HG02970 (cell line): ENCODE results near the gene PLPPR2.
"Not testable (repeated sequence)": the region's sequence is repeated elsewhere in the genome, so short reads cannot be mapped to it uniquely, and the experiment has no call there.

ENCODE experiments used
- ATAC-seq: cut with Tn5 transposase; IDR thresholded peaks from one replicate; pipeline ENCODE4 v1.9.1; 2021; ENCODE audit warnings: mild to moderate bottlenecking, moderate library complexity, moderate number of reproducible peaks; ENCODE audit not compliant: unreplicated experiment, low FRiP score

PLPPR2 gene

DNA sequence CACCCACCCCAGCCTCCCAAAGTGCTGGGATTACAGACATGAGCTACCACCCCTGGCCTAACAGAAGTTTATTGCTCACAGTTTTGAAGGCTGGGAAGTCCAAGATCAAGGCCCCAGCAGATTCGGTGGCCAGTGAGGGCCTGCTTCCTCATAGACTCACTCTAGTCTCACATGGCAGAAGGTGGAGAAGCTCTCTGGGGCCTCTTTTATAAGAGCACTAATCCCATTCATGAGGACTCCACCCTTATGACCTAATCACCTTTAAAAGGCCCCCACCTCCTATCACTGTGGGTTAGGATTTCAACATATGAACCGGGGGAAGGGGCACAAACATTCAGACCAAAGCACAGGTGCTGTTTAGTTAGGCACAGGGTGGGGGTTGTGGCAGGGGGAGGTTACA, 12.3 kb downstream of the PLPPR2 start:
- no peak for ATAC-seq

DNA sequence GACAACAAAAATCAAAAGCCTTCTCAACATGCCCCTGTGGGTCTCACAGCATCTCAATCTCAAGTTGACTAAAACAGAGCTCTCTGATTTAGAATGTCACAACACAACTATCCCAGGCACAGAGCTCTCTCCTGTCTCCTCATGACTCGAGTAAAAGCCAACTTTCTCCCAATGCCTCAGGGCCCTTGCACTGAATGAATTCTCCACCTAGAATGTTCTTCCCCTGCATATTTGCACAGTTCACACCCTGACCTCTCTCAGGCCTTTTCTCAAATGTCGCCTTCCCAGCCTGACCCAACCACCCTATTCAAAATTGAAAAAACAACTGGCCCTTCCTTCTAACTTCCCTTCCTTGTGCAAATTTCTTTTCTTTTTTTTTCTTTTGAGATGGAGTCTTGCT, 15.5 kb downstream of the PLPPR2 start:
- no peak for ATAC-seq

DNA sequence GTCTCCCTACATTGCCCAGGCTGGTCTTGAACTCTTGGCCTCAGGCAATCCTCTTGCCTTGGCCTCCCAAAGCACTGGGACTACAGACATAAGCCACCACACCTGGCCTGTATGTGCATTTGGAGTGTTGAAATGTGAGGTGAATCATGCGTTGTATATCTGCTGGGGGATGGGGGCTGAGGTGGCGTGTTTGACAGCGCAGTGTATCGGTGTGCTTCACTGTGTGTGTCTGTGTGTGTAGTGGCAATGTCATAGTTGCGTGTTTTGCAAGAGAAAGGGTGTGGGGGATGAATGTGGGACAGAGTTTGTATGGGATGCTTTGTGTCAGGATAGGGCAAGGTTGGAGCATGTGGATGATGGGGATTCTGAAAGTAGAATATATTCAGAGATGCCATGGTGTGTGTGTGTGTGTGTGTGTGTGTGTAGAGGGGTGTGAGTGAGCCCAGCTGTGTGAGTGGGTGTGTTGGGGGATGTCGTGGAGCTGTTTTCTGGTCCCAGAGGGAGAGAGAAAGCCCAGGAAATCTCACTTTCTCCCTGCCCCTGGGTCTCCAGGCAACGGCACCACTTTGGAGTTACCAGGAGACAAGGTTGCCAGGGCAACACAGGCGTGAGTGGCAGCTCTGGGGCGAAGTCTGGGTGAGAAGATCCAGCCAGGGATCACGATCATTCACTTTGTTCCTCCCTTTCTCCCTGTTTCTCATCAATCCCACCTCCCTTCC, 18.1 kb downstream of the PLPPR2 start:
- no peak for ATAC-seq

DNA sequence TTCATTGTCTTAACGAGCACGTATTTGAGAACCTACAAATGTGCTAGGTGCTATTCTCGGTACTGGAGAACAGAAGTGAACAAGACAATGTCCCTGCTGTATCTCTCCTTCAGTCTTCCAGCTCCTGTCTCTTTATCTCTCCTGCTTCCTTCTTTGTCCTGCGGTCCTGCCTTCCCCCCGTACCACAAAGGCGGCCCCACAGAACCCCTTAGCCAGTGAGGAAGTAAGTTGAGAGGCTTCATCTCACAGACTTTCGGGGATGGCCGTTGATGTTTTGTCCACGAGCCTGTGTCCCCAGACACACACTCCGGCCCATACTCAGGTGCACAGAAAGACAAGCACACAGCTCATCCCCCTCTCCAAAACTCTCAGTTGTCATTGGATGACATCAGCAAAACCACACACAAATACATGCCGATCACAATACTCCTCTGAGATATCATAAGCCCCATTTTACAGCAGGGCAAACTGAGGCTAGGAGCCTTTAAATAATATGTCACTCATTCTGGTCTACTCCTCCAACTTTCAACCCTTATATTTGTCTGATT, 18.7 kb downstream of the PLPPR2 start:
- no peak for ATAC-seq

DNA sequence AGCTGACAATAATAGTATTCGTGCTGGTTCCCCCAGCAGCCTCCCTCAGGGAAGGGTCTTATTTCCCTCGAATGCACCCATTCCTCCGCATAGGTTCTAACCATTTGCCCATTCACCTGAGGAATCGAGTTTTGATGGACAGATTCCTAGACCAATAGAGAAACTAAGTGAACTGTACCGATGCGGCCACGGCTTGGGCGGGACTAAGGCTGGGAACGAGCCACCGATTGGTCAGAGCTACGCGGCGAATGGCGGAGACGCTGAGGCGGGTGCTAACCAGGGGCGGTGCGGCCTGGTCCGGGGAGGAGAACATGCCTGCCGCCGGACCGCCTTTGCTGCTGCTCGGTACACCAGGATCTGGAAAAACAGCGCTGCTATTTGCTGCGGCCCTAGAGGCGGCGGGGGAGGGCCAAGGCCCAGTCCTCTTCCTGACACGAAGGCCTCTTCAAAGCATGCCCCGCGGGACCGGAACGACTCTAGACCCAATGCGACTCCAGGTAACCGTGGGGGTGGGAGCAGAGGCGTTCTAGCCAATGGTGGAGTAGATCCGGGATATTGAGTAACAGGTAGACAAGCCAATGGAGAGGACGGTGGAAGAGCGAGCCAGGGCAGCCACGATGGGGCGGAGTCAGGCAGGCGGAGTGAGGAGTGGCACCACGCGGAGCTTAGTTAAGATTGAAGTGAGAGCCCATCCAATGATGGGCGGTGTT, 19.4 kb downstream of the PLPPR2 start, which contains the start of gene SWSAP1:
SWSAP1 (plus strand) TSS at position 234 of the 710 bp plus-strand sequence; CDS start at position 249, 15 bp downstream.
- peak; percentile 87 for ATAC-seq

DNA sequence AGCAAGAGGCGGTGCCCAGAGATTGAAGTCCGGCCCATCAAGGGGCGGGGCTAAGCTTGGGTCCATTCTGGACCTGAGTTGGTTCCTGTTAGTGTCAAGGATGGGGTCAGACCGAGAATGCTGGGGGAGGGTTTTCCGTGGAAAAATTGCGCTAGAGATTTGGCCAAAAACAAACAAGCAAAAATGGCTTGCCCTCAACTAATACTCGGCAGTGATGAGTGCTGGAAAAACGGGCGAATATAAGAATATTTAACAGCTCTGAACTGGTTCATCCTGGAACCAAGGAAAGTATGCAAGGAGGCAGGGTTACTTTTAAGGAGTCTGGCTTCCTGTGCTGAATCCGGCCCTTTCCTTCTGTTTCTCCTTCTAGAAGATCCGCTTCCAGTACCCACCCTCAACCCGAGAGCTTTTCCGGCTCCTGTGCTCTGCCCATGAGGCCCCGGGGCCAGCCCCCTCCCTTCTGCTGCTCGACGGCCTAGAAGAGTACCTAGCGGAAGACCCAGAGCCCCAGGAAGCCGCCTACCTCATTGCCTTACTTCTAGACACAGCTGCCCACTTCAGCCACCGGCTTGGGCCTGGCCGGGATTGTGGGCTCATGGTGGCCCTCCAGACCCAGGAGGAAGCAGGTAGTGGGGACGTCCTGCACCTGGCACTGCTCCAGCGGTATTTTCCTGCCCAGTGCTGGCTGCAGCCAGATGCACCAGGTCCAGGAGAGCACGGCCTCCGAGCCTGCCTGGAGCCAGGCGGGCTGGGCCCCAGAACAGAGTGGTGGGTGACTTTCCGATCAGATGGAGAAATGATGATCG, 20.1 kb downstream of the PLPPR2 start:
- no peak for ATAC-seq

DNA sequence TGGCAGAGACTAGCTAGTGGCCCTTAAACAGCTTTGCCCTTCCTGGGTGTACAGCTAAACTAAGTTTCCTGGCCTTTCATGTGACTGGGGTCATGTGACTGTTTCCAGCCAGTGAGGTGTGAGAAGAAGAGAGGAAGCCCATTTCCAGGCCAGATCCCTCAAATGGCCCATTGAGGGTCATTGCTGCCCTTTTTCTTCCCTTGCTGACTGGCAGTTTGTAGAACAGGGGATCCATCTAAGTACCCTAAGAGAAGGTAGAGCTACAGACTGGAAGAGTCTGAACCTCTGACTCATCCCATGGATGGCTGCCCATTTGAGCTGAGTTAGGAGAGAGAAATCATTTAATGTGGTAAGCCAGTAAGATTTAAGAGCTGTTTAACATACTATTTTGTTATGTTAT, 22.0 kb downstream of the PLPPR2 start:
- no peak for ATAC-seq

DNA sequence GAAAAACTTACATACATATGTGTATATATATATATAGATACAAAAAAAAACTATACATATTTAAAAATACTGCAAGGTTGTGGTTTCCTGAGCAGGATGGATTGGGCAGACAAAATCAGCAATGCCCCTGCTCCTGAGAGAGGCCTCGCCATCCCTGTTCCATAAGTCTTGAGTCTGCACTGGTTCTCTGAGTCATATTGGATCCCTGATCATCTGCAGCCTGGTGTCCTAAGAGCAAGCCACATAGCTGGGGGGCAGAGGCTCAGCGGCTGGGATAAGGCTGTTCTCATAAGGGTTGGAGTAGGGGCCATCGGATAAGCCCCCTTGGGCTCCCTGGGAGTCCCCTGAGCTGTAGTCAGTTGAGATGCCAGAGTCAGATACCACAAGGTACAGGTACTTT, 22.5 kb downstream of the PLPPR2 start:
- no peak for ATAC-seq

DNA sequence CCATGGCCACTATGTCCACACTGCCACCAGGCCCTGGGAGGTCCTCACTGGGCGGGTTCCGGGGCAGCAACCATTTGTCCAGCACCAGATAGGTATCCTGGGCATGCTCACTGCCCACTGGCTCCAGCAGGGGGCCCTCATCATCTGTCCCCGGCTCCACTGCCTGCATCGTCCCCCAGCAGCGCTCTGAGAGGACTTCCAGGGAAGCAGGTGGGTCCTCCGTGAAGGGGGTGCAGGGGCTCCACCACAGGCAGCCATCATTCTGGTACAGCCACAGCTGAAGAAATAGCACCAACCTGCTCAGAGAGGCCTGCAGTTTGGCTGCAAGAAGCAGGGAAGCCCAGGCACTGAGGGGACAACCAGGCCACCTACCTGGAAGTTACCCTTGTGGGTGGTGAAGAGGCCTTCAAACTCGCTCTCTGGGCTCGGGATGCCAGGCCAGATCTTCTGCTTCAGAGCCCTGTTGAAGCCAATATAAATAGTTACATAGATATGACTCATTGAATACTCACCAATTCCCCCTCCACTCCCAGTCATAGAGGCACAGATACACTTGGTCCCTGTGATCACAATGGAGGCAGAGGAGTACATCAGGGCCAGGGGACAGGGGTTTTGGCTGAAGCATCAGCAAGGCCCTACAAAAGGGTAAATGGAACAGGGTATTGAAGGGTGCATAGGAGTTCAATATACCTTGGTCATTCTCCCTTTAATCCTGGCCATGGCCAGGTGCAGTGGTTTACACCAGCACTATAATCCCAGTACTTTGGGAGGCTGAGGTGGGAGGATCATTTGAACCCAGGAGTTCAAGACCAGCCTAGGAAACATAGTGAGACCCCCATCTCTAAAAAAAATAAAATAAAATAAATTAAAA, 23.3 kb downstream of the PLPPR2 start:
- ATAC-seq: no peak

DNA sequence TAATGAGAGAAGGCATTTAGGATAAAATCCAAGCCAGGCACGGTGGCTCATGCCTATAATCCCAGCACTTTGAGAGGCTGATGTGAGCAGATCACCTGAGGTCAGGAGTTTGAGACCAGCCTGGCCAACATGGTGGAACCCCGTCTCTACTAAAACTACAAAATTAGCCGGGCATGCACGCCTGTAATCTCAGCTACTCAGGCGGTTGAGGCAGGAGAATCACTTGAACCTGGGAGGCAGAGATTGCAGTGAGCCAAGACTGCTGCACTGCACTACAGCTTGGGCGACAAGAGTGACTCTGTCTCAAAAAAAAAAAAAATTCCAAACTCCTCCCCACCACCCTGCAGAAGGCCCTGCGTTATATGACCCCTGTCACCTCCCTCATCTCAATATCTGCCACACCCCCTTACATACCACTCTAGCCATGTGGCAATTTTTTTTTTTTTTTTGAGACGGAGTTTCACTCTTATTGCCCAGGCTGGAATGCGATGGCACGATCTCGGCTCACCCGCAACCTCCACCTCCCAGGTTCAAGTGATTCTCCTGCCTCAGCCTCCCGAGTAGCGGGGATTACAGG, 24.1 kb downstream of the PLPPR2 start:
- ATAC-seq: not testable (repeated sequence)

DNA sequence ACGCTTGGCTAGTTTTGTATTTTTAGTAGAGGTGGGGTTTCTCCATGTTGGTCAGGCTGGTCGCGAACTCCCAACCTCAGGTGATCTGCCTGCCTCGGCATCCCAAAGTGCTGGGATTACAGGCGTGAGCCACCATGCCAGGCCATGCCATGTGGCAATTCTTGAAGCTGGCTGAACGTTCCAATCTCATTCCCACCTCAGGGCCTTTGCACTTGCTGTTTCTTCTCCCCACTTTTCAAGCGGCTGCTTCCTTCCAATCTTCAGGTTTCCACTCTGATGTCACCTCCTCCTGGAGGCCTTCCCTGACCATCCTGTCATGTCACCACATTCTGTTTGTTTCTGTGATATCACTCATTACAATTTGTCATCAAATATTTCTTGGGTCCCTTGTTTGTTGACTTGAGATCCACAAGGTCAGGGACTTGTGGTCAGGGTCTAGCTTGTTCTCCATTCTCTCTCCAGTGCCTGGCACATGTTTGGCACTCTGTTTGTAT, 24.7 kb downstream of the PLPPR2 start:
- no peak for ATAC-seq

DNA sequence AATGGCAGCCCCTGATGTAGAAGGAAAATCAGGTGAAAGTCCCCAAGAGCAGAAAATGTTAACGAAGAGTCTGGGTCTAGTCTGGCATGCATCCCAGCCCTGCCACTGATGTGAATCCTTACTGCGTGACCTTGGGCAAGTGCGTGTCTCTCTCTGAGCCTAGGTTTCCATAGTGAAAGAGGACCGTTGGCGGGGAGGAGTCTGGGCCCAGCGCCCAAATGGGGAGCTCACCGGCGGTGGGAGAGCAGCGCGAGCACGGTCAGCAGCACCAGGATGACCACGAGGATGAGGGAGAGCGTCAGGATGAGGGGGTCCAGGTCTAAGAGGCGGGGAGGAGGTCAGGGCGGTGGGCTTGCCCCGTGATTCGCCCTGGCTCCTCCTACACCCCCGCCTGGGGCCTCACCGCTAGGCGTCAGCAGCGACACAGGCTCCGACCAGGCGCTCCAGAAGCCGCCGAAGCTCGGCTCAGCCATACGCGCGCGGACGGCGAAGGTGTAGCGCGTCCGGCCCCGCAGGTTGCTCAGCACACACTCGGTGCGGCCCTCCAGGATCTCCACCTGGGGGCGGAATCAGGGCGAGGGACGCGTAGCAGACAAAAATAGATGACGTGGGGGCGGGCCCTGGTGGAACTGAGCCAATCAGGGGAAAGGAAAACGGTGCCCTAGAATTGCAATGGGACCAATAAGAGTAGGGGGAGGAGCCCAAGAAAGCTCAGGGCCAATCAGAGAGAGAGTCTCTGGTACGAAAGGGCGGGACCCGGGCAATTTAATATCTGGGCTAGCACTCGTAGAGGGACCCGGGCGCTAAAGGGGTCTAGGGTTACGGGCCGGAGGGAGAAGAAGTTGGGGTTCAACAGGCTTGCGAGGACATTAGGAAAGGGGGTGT, 25.7 kb downstream of the PLPPR2 start:
- ATAC-seq: peak; percentile 75

DNA sequence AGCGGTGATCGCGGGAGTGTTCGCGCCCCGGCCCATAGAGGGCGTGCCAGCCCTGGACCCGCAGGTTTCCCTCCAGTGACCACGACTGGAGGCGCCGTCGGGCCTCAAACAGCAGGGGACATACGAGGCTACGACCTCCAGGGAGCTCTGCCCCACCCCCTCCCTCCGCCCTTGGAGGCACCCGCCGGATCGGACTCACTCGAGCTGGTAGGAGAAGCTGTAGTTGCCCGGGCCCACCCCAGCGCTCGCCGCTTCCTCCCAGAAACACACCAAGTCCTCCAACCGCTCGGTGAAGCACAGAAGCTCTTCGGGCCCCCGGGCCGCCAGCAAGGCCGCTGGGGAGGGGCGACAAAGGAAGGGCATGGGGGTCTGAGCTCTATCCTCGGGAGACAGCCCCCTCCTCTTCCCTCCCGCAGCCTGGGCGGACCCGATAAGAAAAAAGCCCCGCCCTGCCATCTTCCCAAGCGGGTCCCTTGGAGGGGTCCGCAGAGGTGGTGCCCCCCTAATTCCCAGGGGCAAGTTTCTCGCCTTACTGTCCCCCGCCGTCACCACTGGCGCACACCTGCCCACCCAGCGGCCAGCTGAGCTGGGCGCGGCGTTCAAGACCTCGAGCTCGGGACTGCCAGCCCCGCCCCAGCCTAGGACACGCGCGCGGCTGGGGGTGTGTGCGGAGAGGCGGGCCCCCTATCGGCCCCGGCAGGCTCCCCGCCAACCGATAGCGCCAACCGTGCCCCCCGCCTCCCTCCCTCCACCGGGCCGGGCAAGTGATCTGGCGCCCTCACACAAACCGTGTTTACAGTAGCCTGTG, 27.9 kb downstream of the PLPPR2 start:
- no peak for ATAC-seq

DNA sequence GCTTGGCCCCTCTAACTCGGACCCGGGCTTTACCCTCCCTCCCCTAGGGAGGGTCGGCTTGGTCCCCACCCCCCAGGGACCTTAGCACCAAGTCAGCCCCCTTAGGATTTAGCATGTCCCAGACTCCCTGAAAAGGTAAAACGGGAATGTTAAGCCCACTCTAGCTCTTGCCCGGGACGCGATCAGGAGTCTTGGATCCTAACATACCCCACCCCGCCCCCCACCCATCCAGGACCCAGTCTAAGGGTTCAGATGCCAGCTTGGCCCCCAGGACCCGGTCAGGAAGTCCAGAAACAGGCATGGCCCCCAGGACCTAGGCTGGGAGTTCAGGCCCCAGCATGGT, 28.4 kb downstream of the PLPPR2 start:
- ATAC-seq: no peak

DNA sequence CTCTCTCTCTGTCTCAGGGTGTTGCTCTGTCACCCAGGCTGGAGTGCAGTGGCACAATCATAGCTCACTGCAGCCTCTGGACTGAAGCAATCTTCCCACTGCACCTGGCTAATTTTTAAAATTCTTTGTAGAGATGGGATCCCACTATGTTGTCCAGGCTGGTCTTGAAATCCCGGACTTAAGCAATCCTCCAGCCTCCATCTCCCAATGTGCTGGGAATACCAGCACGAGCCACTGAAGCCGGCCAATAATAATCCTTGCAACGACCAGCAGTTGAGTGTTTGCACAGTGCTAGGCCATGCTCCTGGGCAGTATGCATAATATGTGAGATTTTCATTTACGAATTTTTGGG, 29.5 kb downstream of the PLPPR2 start:
- no peak for ATAC-seq

DNA sequence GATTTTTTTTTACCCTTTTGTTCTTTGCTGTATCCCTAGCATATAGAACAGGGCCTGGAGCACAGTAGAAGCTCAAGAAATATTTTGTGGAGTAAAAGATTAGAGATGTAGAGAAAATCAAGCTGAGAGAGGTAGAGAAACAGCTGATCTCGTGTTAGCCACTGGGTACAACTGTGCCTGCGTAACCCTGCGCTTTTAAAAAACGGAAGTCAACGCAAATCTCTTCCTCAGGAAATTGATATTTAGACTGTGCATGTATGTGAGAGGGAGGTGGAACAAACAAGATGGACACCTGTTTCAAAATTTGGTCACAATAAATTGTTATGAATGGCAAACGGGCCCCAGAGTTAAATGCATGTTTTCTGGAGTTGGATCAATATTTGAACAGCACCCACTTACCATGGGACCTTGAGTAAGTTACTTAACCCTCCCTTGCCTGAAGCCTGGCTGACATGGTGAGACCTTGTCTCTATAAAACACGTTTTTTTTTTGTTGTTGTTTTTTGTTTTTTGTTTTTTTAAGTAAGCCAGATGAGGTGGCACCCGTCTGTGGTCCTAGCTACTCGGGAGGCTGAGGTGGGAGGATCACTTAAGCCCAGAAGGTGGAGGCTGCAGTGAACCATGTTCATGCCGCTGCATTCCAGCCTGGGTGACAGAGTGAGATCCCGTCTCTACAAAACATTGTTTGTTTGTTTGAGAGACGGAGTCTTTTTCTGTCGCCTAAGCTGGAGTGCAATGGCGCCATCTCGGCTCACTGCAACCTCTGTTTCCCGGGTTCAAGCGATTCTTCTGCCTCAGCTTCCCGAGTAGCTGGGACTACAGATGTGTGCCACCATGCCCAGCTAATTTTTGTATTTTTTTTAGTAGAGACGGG, 32.2 kb downstream of the PLPPR2 start:
- no peak for ATAC-seq

DNA sequence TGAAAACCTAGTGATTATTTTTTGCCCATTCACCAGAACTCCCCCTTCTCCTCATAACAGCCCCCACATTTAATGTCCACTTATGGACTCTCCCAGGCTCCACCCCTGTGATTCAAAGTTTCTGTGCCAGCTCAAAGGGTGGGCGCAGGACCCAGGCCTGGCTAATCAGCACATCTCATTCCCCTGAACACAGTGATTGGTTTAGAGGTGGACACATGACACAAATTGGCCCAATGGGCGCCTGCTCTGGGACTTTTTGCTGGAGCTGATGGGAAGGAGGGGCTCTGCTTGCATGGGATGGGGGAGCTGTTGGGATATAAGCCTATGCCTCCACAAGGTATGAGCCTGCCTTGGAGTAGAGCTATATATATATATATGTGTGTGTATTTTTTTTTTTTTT, 35.1 kb downstream of the PLPPR2 start:
- no peak for ATAC-seq
